GM04504 (cell line): ENCODE results near the gene GPR132.

Experiments
- DNase-seq: peaks from one replicate; pipeline ENCODE4 v3.0.0-alpha.2; 2012; ENCODE audit warnings: low read depth

GPR132 gene

DNA sequence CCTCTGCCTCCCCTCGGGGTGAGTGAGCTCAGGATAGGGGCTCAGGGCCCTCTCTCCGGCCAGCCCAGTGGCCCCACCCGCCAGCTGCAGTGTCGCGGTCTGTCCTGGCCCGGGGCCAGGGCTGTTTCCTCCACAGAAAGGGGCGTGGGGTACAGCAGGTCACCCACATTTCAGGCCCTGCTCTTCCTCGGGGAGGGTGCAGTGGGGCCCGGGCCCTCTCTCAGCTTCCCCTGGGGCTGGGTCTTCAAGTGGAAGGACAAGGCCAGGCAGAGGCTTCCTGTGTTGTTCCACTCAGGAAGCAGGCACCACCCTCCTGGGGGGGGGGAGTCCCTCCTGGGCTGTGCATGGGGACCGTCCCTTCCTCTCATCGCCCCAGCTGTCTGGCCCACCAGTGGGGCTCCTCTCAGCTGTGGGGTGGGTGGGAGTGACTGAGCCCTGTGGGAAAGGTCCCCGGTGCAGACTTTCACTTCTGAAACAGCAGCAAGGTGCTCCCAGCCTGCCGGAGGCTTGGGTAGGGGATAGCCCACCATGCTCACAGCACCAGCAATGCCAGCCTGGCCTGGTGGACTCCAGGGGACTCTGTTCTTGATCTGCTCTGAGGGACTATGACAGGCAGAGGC, 3.7 kb downstream of the GPR132 start:
- DNase-seq: no peak

DNA sequence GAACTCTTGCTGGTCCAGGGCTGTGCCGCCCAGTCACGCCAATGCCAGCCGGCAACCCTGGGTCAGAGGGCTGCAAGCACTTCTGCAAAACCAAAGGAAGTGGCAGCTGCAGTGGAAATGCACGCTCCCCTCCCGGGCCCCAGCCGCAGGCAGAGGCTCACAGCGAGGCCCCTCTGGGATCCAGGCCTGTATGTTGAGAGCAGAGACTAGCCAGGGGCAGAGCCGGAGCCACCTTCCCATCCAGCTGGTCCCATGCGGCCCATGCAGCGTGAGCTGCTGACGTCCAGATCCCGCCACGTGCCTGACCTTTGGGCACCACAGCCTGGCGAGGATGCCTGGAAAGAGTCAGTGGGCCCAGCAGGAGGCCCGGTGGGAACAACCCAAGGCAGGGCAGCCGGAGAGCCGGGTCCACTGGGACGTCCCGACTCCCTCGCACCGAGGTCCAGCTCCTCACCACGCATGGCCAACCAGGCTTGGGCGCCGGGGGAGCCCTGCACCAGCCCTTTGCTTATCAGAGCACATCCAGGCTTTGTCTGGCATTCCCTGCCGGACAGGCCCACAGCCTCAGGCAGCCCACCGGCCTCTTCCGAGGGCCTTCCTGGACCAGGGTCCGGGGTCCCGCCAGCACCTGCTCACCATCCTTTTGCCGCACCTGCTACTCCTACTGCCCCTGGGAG, 4.3 kb downstream of the GPR132 start:
- no peak for DNase-seq

DNA sequence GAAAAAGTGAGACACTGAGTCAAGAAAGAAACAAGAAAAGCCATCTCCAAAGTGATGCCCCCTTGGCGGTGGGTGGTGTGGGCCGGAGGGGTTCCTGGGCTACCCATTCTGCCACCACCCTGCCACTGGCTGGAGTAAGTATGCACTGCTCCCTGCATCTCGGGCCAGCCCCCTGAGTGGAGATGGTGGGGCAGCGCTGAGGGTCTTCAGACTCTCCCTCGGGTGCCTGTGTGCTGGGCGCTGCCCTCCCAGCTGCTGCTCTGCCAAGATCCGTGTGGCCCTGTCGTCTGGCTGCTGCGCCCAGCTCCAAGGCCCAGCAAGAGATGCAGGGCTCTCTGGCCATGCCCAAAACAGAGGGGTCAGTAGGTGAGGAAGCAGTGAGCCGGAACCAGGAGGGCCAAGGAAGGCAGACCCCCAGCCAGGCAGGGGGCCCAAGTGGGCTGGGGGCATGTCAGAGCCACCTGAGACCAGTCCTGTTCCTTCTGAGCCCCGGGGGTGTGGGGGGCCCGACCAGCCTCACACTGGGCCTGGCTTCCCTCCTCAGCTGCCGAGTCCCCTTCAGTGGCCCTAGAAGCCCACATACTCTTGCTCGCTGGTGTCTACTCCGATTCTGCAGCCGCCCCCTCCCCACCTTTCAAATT, 5.2 kb downstream of the GPR132 start:
- DNase-seq: no peak

DNA sequence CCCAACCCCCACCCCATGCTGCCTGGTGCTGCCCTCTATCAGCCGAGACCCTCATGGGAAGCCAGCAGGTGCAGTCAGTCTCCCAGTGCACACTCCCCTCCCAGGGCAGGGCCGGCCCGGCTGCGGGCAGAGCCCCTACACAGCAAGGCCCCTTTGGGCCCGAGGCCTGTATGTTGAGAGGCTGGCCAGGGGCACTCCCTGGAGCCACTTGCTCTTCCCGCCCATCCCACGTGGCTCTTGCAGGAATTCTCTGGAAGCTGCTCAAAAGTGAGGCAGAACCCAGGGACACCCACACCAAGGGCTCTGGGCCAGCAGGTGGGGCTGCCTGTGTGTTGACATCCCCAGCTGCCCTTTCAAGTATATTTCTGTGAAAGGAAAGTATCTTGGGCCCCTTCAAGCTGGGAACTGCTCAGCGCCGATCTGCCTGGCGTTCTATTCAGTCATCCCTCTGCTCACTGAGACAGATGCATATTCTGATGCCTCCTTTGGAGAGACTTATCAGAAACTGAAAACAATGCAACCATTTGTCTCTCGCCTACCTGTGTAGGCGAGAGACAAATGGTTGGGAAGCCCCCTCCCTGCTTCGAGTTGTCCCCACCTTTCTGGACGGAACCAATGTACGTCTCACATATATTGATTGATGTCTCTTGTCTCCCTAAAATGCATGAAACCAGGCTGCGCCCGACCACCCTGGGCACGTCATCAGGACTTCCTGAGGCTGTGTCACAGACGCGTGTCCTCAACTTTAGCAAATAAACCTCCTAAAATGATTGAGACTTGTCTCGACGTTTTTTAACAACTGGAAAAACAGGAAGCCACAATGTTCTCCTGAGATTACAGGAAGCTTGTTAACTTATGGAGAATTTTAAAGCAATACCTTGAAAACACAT, 6.0 kb downstream of the GPR132 start:
- no peak for DNase-seq

DNA sequence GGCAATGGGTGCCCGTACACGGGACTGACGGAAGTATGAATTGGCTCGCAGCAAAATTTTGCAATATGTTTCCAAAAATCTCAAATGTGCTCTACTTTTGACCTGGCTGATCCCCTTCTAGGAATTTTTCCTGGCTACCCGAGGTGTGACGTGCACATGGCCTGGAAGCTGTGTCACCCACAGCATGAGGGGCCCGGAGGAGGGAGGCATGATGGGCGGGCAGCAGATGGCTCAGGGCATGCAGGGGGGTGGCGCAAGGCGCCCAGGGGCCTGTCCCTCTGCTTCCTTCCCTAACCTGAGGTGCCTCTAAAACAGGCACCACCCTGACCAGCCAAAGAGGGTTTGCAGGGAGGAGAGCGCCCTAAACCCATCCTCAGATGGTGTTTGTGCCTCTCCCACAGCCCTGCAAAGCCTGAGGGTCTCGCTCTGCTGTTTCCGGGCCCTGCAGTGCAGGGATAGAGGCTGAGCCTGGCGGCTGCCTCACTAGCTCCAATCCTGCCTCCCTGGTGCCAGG, 6.7 kb downstream of the GPR132 start:
- DNase-seq: no peak

DNA sequence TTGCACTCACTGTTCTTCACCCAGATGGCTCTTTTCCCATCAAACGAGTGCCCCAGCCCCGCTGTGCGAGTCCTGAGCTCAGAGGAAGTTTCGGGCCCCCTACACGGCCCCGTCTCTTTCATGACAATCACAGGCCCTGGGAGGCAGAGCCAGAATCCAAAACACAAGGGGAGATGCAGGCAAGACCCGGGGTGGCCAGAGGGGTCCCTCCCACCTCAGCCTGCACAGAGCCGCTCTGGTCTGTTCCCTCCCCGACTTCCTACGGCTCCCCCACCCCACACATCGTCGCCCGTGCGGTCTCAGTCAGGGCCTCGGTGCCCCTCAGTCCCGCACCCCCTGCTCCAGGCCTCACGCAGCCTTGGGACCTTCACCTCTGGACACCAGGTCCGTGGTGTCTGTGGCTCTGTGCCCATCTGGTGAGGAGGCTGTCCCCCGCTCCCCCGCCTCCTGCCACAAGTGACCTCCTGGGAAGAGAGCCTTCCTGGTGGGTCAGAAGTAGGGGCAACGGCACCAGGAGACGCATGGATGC, 8.9 kb downstream of the GPR132 start:
- DNase-seq: no peak

DNA sequence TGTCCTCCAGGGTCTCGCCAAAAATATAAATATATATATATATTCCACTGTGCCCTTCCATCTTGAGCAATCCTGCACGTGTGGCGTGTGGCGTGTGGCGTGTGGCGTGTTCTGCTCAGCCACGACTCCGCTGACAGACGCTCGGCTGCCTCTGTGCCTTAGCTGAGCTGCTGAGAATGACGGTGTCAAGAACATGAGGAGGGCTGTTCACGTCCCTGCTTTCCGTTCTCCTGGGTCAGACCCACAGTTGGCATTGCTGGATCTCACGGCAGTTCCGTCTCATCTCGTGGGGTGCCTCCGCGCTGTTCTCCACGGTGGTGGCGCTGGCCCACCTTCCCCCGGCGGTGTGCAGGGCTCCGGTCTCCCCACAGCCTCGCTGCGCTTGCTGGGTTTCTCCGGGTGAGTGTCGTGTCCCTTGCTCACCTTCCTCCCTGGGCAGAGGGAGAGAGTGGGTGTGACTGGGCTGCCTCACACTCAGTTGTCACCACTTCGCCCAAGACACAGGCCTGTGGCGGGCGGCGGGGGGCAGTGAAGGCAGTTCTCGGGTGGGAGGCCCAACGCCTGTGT, 9.4 kb downstream of the GPR132 start:
- DNase-seq: no peak

DNA sequence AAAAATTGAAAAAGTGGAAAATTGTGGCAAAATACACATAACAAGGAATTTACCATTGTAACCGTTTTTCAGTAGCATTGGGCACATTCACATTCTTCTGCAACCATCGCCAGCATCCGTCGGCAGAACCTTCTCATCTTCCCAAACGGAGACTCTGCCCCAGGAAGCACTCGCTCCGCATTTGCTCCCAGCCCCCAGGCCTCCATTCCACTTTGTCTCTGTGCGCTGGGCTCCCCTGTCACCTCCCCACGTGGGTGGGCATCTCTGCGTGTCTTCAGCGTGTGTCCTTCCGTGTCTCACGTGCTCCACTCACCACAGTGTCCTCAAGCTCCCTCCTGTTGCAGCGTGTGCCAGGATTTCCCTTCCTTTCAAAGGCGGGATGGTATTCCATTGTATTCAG, 9.9 kb downstream of the GPR132 start:
- no peak for DNase-seq

DNA sequence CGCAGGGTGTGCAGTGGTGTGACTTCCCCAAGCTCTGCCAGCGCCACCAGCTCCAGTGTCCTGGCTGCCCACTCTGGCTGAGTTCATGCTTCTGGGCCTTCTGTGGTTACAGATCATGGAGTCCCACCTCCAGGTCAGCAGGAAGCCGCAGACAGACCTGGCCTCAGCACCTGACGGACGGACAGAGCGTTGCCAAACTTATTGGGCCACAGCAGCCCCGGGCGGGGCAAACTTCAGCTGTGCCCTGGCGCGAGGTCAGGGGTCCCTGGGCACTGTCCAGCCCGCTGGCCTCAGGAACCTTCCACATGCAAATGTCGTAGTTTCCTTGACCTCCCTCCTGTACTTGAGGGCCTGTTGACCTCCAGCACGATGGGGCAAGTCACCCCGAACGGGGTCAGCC, 11.2 kb downstream of the GPR132 start:
- DNase-seq: no peak

DNA sequence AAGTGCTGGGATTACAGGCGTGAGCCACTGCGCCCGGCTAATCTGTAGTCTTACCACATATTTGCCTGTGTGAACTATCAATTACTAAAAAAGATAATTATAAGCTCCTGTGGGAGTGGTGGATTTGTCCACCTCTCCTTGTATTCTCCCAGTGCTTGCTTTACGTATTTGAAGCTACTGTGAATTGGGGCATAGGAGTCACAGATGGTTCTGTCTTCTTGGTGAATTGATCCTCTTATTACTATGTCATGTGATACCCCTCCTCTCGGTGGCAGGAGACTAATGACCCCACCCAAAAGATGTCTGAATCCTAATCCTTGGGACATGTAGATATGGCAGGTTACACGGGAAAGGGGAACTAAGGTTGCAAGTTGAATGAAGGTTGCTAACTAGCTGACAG, 11.8 kb downstream of the GPR132 start:
- DNase-seq: no peak

DNA sequence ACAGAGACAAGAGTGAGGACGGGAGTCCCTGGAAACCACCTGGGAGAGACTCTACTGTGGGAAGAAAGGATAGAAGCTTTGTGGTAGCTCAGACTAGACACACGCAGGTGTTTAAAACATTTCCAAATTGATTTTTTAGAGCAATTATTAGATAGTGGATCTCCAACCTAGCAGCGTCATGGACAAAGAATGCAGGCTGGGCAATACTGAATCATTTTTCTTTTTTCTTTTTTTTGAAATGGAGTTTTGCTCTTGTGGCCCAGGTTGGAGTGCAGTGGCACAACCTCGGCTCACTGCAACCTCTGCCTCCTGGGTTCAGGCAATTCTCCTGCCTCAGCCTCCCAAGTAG, 13.1 kb downstream of the GPR132 start:
- no peak for DNase-seq

DNA sequence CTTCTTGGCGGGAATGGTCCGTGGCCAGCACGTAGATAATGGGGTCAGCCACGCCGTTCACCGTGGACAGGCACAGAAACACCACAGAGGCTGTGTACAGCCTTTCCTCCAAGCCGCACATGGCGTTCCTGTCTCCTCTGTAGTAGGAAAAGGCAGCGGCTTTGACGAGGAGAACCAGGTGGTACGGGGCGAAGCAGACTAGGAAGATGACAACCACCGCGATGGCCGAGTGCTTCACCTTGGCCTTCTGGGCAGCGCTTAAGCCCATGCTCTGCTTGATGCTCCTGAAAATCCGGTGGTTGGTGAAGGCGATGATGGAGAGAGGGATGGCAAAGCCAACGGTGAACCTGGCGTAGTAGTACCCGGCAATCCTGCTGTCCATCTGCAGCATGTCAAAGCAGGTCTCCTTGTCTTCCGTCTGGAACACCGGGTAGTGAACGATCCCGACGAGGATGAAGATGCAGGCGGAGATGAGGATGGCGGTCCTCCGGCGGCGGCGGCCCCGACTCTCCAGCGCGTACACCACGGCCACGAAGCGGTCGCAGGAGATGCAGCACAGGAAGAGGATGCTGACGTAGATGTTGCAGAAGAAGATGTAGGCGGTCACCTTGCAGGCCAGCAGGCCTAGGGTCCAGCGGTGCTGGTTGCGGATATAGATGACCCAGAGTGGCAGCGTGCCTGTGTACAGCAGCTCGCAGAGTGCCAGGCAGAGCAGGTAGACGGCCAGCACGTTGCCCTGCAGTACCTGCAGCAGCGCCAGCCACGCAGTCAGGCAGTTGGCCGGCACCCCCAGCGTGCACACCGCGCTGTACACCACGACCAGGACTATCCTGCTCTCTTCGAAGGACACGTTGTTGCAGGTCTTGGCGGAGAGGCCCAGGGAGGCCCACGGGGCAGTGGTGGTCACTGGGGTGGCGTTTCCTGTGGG, 13.8 kb downstream of the GPR132 start:
- DNase-seq: no peak

DNA sequence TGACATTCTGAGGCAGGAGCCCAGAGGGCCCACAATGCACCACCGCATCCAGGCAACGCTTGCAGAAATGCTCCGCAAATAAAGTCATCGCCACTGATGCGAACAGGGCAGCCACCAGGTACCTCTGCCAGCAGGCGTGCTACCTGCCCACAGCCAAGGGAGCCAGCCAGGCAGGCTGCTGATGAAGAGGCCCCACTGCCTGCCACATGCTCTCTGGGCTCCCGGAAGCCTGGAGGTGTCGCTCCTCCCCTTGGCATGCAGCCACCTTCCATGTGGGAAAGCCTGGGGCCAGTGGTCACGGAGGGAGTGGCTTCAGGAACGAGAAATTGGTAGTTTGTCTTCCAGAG, 14.7 kb downstream of the GPR132 start:
- DNase-seq: no peak

DNA sequence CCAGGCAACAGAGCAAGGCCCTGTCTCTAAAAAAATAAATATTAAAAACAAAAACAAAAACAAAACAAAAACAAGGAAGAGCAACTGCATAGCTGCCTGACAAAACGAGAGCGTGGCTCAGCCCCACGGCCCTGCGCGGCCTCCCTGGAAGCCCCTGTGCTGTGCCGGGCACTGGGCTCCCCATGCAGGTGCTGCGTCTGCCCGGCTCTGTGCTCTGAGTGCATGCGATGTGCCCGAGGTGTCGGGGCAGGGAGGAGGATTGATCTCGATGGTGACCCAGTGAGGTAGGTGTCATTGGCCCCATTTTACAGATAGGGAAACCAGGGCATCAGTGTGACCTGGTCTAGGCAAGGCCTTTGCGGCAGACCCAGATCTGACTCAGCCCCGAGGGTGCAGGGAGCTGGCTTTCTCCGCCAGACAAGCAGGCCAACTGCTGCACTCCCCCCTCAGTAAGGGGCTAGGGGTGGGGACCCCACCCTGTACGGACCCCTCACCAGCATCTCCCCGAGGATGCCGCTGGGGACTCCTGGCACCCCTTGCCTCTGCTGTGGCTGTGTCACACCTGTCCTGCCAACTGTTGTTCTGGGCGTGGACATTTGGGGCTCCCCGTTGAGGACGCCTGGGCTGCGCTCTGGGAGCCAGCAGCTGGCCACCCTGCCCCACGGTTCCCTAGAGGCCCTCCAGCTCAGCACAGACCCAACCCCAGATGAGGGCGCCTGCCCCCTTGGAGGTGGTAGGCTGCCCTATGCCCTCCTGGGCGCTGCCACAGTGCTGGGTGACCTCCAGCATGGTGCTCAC, 15.3 kb downstream of the GPR132 start:
- no peak for DNase-seq

DNA sequence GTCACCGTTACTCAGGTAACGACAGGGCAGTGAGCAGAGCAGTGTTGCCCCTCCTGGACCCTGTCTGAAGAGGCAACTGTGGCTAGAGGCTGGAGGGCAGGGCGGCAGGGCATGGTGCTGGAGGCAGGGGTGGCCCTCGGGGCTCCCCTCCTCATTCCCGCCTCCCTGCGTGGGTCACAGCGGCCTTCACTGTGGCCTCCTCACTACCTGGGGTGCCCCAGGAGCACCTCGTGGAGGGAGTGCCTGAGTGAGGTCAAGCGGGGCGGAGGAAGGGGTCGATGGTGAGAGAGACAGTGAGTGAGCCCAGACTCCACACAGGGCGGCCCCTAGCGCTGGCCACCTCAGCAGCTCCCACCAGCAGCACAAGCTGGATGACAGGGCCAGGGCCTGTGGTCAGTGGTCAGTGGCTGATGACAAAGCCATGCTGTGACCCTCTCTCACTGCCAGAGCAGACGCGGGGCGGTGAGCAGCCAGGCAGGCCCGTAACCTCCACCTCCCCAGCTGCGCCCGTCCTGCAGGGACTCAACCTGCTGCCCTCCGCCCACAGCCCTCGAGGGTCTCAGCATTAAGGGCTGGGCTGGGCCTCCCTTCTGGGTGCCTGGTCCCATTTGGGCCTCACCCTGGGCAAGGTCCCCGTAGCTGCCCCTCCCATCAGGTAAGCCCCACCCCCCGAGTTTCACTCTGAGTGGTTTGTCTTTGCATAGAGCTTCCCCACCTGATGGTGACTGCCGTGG, 17.8 kb downstream of the GPR132 start:
- DNase-seq: no peak

DNA sequence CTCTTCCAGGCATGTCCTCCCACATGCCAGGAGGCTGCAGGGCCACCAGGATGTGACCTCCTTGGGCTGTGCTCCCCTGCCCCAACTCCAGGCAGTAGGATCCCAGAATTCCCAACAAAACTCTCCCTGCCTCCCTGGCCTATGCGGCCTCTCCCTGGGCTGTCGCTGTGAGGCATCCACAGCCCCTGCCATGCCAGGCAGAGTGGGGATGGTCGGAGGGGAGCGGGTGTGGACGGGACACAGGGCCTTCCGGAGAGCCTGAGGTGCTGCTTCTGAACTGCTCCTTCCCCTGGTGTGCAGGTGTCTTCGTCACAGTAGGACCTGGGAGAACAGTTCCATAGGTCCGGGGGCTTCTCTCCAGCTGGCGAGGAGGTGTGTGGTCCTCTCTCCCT, 18.3 kb downstream of the GPR132 start:
- DNase-seq: no peak

DNA sequence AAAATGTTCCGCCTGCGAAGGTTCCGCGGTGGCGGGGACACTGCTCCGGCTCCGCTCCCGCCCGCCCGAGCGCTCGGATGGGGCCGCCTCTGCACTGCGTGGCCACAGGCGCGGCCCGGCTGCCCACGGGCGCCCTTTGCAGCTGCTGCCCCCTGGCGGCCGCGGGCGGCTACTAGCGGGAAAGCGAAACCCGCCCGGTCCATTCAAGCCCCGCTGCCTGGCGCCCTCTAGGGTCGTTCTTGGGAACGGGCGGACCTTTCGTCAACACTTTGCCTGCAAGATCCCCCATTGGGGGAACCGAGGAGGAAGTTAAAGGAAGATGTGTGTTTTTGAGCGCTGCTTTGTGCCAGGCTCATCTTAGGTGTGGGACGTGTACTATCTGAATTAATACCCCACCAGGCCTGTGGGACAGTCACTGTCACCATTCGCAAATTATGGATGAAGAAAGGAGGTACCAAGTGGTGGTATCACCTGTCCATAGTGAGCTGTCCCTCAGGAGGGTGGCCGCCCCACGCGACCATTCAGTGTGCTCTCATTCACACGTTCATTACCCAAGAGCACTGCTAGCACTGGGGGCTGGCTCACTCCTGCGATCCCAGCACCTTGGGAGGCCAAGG, 19.4 kb downstream of the GPR132 start:
- DNase-seq: no peak

DNA sequence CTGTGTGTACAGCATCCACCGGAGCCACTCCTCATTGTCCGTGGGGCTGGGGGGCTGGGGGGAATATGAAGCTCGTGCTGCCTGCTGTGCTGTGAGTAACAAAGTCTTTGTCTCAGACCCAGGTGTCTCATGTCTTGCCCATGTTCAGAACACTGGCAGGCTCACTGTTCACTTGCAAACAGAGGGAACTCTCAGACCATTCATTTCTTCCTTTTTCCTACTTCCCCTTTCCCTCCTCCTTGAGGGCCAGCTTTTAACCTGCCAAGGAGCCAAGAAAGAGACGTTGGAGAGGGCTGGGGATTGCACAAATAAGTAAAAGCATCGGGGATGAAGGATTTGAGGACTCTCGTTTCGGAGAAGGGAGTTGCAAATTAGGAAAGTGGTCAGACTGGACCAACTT, 21.6 kb downstream of the GPR132 start:
- no peak for DNase-seq

DNA sequence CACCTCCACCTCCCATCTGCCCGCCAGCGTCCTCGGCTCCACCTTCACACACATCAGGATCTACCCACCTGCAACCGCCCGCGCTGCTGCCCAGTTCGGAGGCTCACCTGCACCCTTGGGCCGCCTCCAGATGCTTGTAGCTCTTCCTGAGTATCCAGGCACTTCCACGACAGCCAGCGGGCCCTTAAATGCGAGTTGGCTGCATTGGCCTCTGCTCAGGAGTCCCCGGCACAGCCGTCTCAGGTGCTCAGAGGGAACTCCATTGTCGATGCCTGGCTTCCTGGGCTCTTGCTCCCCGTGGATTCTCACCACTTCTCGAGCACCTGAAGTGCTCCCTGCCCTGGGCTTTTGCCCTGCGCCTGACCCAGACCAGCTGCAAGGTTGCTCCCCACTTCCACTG, 22.4 kb downstream of the GPR132 start:
- DNase-seq: no peak
